Thoracic aorta (tissue), 2 donors: ENCODE data around the gene SPECC1L. TPM values are rescaled to one million over a fixed set of nuclear protein-coding genes. Genes with fewer than 3 reads are reported as not detected.

Source experiments
- ATAC-seq: fragments of 150-250 bp; one replicate; pipeline ENCODE4 v1.8.0; 2017; ENCODE audit warnings: low read depth; ENCODE audit not compliant: insufficient number of reproducible peaks, low FRiP score
- DNase-seq: peaks from one replicate; pipeline ENCODE4 v3.0.0-alpha.2; 2020; ENCODE audit warnings: low spot score
- H3K27ac ChIP-seq, 2 donors: fragments of 200-600 bp; sonication (generic); 1 replicate in 1 of 2; 2 replicates in 1 of 2; pipeline ENCODE4 v1.5.1; 2016; ENCODE audit warnings: mild to moderate bottlenecking in 2 of 2, moderate library complexity in 2 of 2
- H3K27me3 ChIP-seq: fragments of 200-600 bp; sonication (generic); replicated peaks from 2 replicates; pipeline ENCODE4 v1.6.0; 2016; ENCODE audit warnings: mild to moderate bottlenecking; ENCODE audit not compliant: insufficient read depth
- H3K36me3 ChIP-seq: fragments of 200-600 bp; sonication (generic); one replicate; pipeline ENCODE4 v1.5.1; 2016
- H3K4me1 ChIP-seq, 2 donors: fragments of 200-600 bp; sonication (generic); 1 replicate in 1 of 2; 2 replicates in 1 of 2; pipeline versions ENCODE4 v1.5.1 to v1.6.0; 2016; ENCODE audit warnings: low read depth in 2 of 2, mild to moderate bottlenecking in 1 of 2; ENCODE audit not compliant: control insufficient read depth in 1 of 2
- H3K4me3 ChIP-seq: fragments of 200-600 bp; sonication (generic); 2 replicates; pipeline ENCODE4 v1.5.1; 2016; ENCODE audit warnings: mild to moderate bottlenecking
- H3K9me3 ChIP-seq: fragments of 200-600 bp; sonication (generic); 2 replicates; pipeline ENCODE4 v1.5.1; 2016
- CTCF ChIP-seq: fragments of 200-600 bp; sonication (generic); IDR thresholded peaks from one replicate; pipeline ENCODE4 v1.5.1; 2019; ENCODE audit warnings: antibody characterized with exemption
- total RNA-seq, 2 donors: library from RNA; depleted of rRNA; stranded (reverse); fragments of >200 nt; gene quantifications; one replicate each; pipeline versions ENCODE4 v1.1.0 to v1.2.3, GENCODE V29; 2016

The SPECC1L gene
- total RNA-seq, 2 donors from 2014 or later, result 49.4 to 50.0 TPM

GRCh38 chr22:24337894-24338645 lies 67.4 kb downstream of the SPECC1L start:
- Histone ChIP-seq H3K9me3 (no peaks in the 10 kb centered on the region), H3K4me3 (no peak overlapping the region), H3K27ac (no peak overlapping the region), H3K4me1 (peaks cover 0 to 11% of the 10 kb centered on the region in 2 donors), H3K36me3 (peaks cover 17% of the 10 kb centered on the region), H3K27me3 (no peaks in the 10 kb centered on the region)
- no peak for DNase-seq
- no peak for TF ChIP-seq CTCF
- no peak for ATAC-seq

GRCh38 chr22:24338726-24339451 lies 68.3 kb downstream of the SPECC1L start:
- Histone ChIP-seq H3K27me3 (no peaks in the 10 kb centered on the region), H3K9me3 (no peaks in the 10 kb centered on the region), H3K36me3 (peaks cover 22% of the 10 kb centered on the region), H3K27ac (peak overlapping the region in 1 of 2 donors; percentile 28), H3K4me1 (peaks cover 0 to 11% of the 10 kb centered on the region in 2 donors), H3K4me3 (peak overlapping the region; percentile 16)
- ATAC-seq (no peak), DNase-seq (no peak)
- no peak for TF ChIP-seq CTCF

- no peaks in the 10 kb centered on the region for H3K27me3 ChIP-seq
- ATAC-seq (no peak), DNase-seq (no peak)
- no peak overlapping the region for H3K4me3 ChIP-seq
- no peak for TF ChIP-seq CTCF
- H3K36me3 ChIP-seq, result peaks cover 22% of the 10 kb centered on the region
- peak overlapping the region in 1 of 2 donors; percentile 28 for H3K27ac ChIP-seq
- no peaks in the 10 kb centered on the region for H3K9me3 ChIP-seq
- peaks cover 0 to 11% of the 10 kb centered on the region in 2 donors for H3K4me1 ChIP-seq
Measured at GRCh38 chr22:24339452-24339747, 68.8 kb downstream of the SPECC1L start.

- H3K9me3 ChIP-seq, result no peaks in the 10 kb centered on the region
- DNase-seq (no peak), ATAC-seq (no peak)
- H3K27ac ChIP-seq, result no peak overlapping the region
- H3K4me1 ChIP-seq, result peaks cover 0 to 11% of the 10 kb centered on the region in 2 donors
- no peak overlapping the region for H3K4me3 ChIP-seq
- H3K36me3 ChIP-seq, result peaks cover 26% of the 10 kb centered on the region
- H3K27me3 ChIP-seq, result no peaks in the 10 kb centered on the region
- no peak for TF ChIP-seq CTCF
Measured at GRCh38 chr22:24341627-24342026, 71.0 kb downstream of the SPECC1L start.

GRCh38 chr22:24350627-24351026 lies 80.0 kb downstream of the SPECC1L start:
- peaks cover 28% of the 10 kb centered on the region for H3K36me3 ChIP-seq
- DNase-seq, result no peak

More at GRCh38 chr22:24350627-24351026, 80.0 kb downstream of the SPECC1L start:
- no peaks in the 10 kb centered on the region for H3K27me3 ChIP-seq
- H3K4me1 ChIP-seq, result no peaks in the 10 kb centered on the region
- H3K4me3 ChIP-seq, result no peak overlapping the region
- no peaks in the 10 kb centered on the region for H3K9me3 ChIP-seq
- H3K27ac ChIP-seq, result no peak overlapping the region
- no peak for ATAC-seq
- no peak for TF ChIP-seq CTCF
